H1 (cell line): ENCODE results near the gene ATXN2. TPM values are rescaled to one million over a fixed set of nuclear protein-coding genes. Genes with fewer than 3 reads are reported as not detected.

Experiments
- CTCF ChIA-PET: fragments of 300-600 bp; sonication (Branson Sonifier 250); formaldehyde crosslinking; loops from one replicate; lab custom pipeline; 2021; ENCODE audit not compliant: partially characterized antibody; lab: Charles Lee
- POLR2A ChIA-PET: fragments of 300-600 bp; sonication (Branson Sonifier 250); formaldehyde crosslinking; loops from one replicate; lab custom pipeline; 2021; ENCODE audit warnings: inconsistent platforms; ENCODE audit not compliant: partially characterized antibody; lab: Charles Lee
- DNase-seq, 2 experiments: peaks; one replicate each; pipeline versions ENCODE4 v3.0.0 to v3.0.0-alpha.2; 2010 to 2022; ENCODE audit warnings: low spot score in 2 of 2, low read depth in 1 of 2, mixed read lengths in 1 of 2
- FAIRE-seq: peaks from 2 replicates; lab custom pipeline; 2011; peaks lifted over from hg19 to GRCh38; lab: Jason Lieb, UNC
- H2AFZ ChIP-seq: 2 replicates; pipeline ENCODE4 v1.8.1; 2012; ENCODE audit warnings: low read length, inconsistent platforms
- H2AK5ac ChIP-seq: 2 replicates; pipeline ENCODE4 v1.6.1; 2013; ENCODE audit warnings: low read depth, low read length
- H2BK120ac ChIP-seq: replicated peaks from 2 replicates; pipeline ENCODE3; 2013; ENCODE audit warnings: low read depth, low read length, inconsistent platforms
- H2BK12ac ChIP-seq: 2 replicates; pipeline ENCODE4 v1.6.1; 2013; ENCODE audit warnings: low read depth, low read length
- H2BK15ac ChIP-seq: 2 replicates; pipeline ENCODE4 v1.6.1; 2013; ENCODE audit warnings: low read length
- H2BK20ac ChIP-seq: 2 replicates; pipeline ENCODE4 v1.6.1; 2013; ENCODE audit warnings: low read length
- H2BK5ac ChIP-seq: 2 replicates; pipeline ENCODE4 v1.6.1; 2013; ENCODE audit warnings: low read depth, low read length
- H3K14ac ChIP-seq: 2 replicates; pipeline ENCODE4 v1.6.1; 2013; ENCODE audit warnings: inconsistent platforms; ENCODE audit not compliant: insufficient read length
- H3K18ac ChIP-seq: 2 replicates; pipeline ENCODE4 v1.6.1; 2013; ENCODE audit warnings: low read length; ENCODE audit errors: extremely low read depth
- H3K23ac ChIP-seq: 2 replicates; pipeline ENCODE4 v1.6.1; 2013; ENCODE audit warnings: inconsistent platforms; ENCODE audit not compliant: insufficient read length
- H3K23me2 ChIP-seq: 2 replicates; pipeline ENCODE4 v1.6.1; 2013; ENCODE audit warnings: low read depth, low read length
- H3K27ac ChIP-seq: 2 replicates; pipeline ENCODE4 v1.6.1; 2011; ENCODE audit warnings: low read depth, low read length, inconsistent platforms
- H3K27me3 ChIP-seq, 4 experiments: replicated peaks in 1 of 4; 1 replicate in 1 of 4; 2 replicates in 3 of 4; pipeline versions ENCODE4 v1.6.1 to v1.8.1; 2011 to 2013; ENCODE audit warnings: low read length in 3 of 4, mild to moderate bottlenecking in 3 of 4, inconsistent platforms in 2 of 4, mixed read lengths in 2 of 4, moderate library complexity in 1 of 4; ENCODE audit not compliant: control insufficient read depth in 3 of 4, insufficient read depth in 3 of 4; ENCODE audit errors: extremely low read depth in 1 of 4
- H3K36me3 ChIP-seq, 4 experiments: 2 replicates each; pipeline versions ENCODE4 v1.6.1 to v1.8.1; 2011 to 2013; ENCODE audit warnings: mild to moderate bottlenecking in 4 of 4, low read length in 3 of 4, moderate library complexity in 2 of 4, control low read depth in 1 of 4, inconsistent platforms in 1 of 4; ENCODE audit not compliant: insufficient read depth in 4 of 4, control insufficient read depth in 2 of 4
- H3K4ac ChIP-seq: replicated peaks from 2 replicates; pipeline ENCODE3; 2013; ENCODE audit warnings: low read length, low read depth, mixed read lengths, inconsistent platforms; ENCODE audit not compliant: insufficient read length
- H3K4me1 ChIP-seq, 4 experiments: replicated peaks in 1 of 4; 1 replicate in 1 of 4; 2 replicates in 3 of 4; pipeline versions ENCODE4 v1.6.1 to v1.8.1; 2011 to 2013; ENCODE audit warnings: low read length in 3 of 4, inconsistent platforms in 2 of 4, mixed read lengths in 1 of 4; ENCODE audit not compliant: insufficient read depth in 4 of 4, control insufficient read depth in 3 of 4
- H3K4me2 ChIP-seq, 2 experiments: 2 replicates each; pipeline versions ENCODE4 v1.6.1 to v1.8.1; 2011 to 2013; ENCODE audit warnings: low read depth in 2 of 2, low read length in 2 of 2, control low read depth in 1 of 2, inconsistent platforms in 1 of 2, mild to moderate bottlenecking in 1 of 2; ENCODE audit not compliant: insufficient read depth in 1 of 2
- H3K4me3 ChIP-seq, 4 experiments: fragments of 200-600, 300-600 bp in 1 of 4; sonication (generic), shearing (Covaris generic), sonication (Bioruptor Twin) in 1 of 4; 2 replicates each; pipeline versions ENCODE4 v1.5.1 to v1.8.1; 2011 to 2016; ENCODE audit warnings: low read length in 4 of 4, low read depth in 3 of 4, control low read depth in 2 of 4, inconsistent platforms in 2 of 4, mild to moderate bottlenecking in 2 of 4, mixed read lengths in 1 of 4, moderate library complexity in 1 of 4; ENCODE audit not compliant: insufficient read depth in 2 of 4; ENCODE audit errors: extremely low read depth in 1 of 4
- H3K56ac ChIP-seq: replicated peaks from 2 replicates; pipeline ENCODE3; 2013; ENCODE audit warnings: low read depth, mild to moderate bottlenecking, mixed read lengths, low read length, inconsistent platforms; ENCODE audit not compliant: insufficient read length
- H3K79me1 ChIP-seq: 2 replicates; pipeline ENCODE4 v1.6.1; 2013; ENCODE audit warnings: low read depth, low read length, control low read depth
- H3K79me2 ChIP-seq, 2 experiments: 2 replicates each; pipeline versions ENCODE4 v1.6.1 to v1.8.1; 2012 to 2013; ENCODE audit warnings: low read length in 2 of 2, mild to moderate bottlenecking in 2 of 2, inconsistent platforms in 1 of 2; ENCODE audit not compliant: insufficient read depth in 2 of 2, control insufficient read depth in 1 of 2
- H3K9ac ChIP-seq, 4 experiments: replicated peaks in 1 of 4; 1 replicate in 1 of 4; 2 replicates in 3 of 4; pipeline versions ENCODE4 v1.6.1 to v1.8.1; 2011 to 2013; ENCODE audit warnings: low read depth in 3 of 4, low read length in 3 of 4, control low read depth in 2 of 4, mild to moderate bottlenecking in 2 of 4, moderate library complexity in 2 of 4, inconsistent platforms in 1 of 4; ENCODE audit errors: extremely low read depth in 1 of 4
- H3K9me3 ChIP-seq, 2 experiments: 2 replicates each; pipeline versions ENCODE4 v1.6.1 to v1.8.1; 2012 to 2013; ENCODE audit warnings: mild to moderate bottlenecking in 2 of 2, moderate library complexity in 2 of 2, control low read depth in 1 of 2, inconsistent platforms in 1 of 2, low read depth in 1 of 2, low read length in 1 of 2, mixed read lengths in 1 of 2; ENCODE audit not compliant: insufficient read depth in 2 of 2
- H4K20me1 ChIP-seq, 2 experiments: replicated peaks in 1 of 2; 2 replicates each; pipeline versions ENCODE3 to v1.8.1; 2011 to 2013; ENCODE audit warnings: inconsistent platforms in 2 of 2, low read length in 2 of 2, mild to moderate bottlenecking in 1 of 2; ENCODE audit not compliant: insufficient read depth in 2 of 2, control insufficient read depth in 1 of 2
- H4K5ac ChIP-seq: 2 replicates; pipeline ENCODE4 v1.6.1; 2013; ENCODE audit warnings: low read length, low read depth, mixed read lengths, inconsistent platforms; ENCODE audit not compliant: insufficient read length
- H4K8ac ChIP-seq: 2 replicates; pipeline ENCODE4 v1.8.0; 2013; ENCODE audit warnings: mild to moderate bottlenecking, moderate library complexity, low read length, inconsistent platforms; ENCODE audit not compliant: insufficient read depth; ENCODE audit errors: extremely low read depth
- H4K91ac ChIP-seq: replicated peaks from 2 replicates; pipeline ENCODE3; 2013; ENCODE audit warnings: low read length, mixed read lengths, inconsistent platforms; ENCODE audit not compliant: insufficient read length
- RAD21 ChIP-seq, 2 experiments: IDR thresholded peaks in 1 of 2; conservative IDR thresholded peaks in 1 of 2; 2 replicates each; pipeline ENCODE4 v1.6.1; 2011; ENCODE audit warnings: low read depth in 2 of 2, low read length in 2 of 2, improper control_type of control experiment in 1 of 2, inconsistent platforms in 1 of 2, mild to moderate bottlenecking in 1 of 2, moderate library complexity in 1 of 2
- SIX5 ChIP-seq: IDR thresholded peaks from 2 replicates; pipeline ENCODE4 v1.6.1; 2011; ENCODE audit warnings: mild to moderate bottlenecking, low read depth, low read length
- WGBS, 2 experiments: shearing (Covaris generic) in 1 of 2; methylation state at CpG; one replicate each; pipeline versions ENCODE4 v1.1.6 to v1.1.7; 2013 to 2015; ENCODE audit warnings: low lambda C conversion rate in 2 of 2, mixed read lengths in 2 of 2, inconsistent platforms in 1 of 2, low coverage in 1 of 2, missing lambda C conversion rate in 1 of 2; ENCODE audit not compliant: insufficient replicate concordance in 2 of 2, insufficient coverage in 1 of 2, insufficient read length in 1 of 2; ENCODE audit errors: extremely low coverage in 1 of 2, missing lambda C conversion rate in 1 of 2; 5-methylcytosine and 5-hydroxymethylcytosine counted together
- polyA plus RNA-seq, 7 experiments: library from polyadenylated mRNA; depleted of rRNA in 3 of 7; stranded (reverse) in 5 of 7; unstranded in 2 of 7; fragments of >200 nt in 5 of 7; fragments of 200-250 nt in 2 of 7; gene quantifications; 1 replicate in 5 of 7; 2 replicates in 1 of 7; 4 replicates in 1 of 7; pipeline versions ENCODE4 v1.2.1 to v1.2.3, GENCODE V29; 2011 to 2013; ENCODE audit warnings: missing spikeins in 2 of 7, mixed read lengths in 2 of 7
- total RNA-seq: library from RNA; stranded (reverse); fragmentation: NEBNext Ultra II Directional; extraction: Animal tissue kit (Norgen Biotek cat#: 25700); gene quantifications from 2 replicates; pipeline ENCODE4 v1.2.1, GENCODE V29; 2021

The ATXN2 gene
- total and polyA plus RNA-seq, 2 of the 8 experiments (the other 6 are each of a cell fraction or from before 2014, with no cell fraction given) = 46.6 to 80.7 TPM

- no peak for DNase-seq
- H3K23me2 ChIP-seq = no peaks in the 10 kb centered on the region
- no peak overlapping the region for H3K23ac ChIP-seq
- H3K4ac ChIP-seq = no peak overlapping the region
- H3K9me3 ChIP-seq = no peaks in the 10 kb centered on the region
- TF ChIP-seq RAD21 (IDR thresholded peaks at IDR 0.05 in 1 of 2, conservative IDR thresholded peaks at IDR 0.05 in 1 of 2; ENCODE audit: low read depth in 2 of 2, low read length in 2 of 2) (no peak), SIX5 (no peak)
- H3K27me3 ChIP-seq = no peaks in the 10 kb centered on the region
- no peak overlapping the region for H3K4me3 ChIP-seq
- no peak overlapping the region for H2BK20ac ChIP-seq
- H3K4me1 ChIP-seq = no peaks in the 10 kb centered on the region
- ChIA-PET CTCF (interaction anchor here (0.6 to 1.8 kb wide), 4 partner anchors 8 to 85 kb away, joined by 3 to 6 read pairs (median 4); no protein-coding TSS in a partner anchor), POLR2A (interaction anchor here (0.7 kb wide), 1 partner anchor 177 kb away, joined by 4 read pairs; no protein-coding TSS in a partner anchor)
- no peak overlapping the region for H3K18ac ChIP-seq
- no peak overlapping the region for H3K9ac ChIP-seq
- no peak for FAIRE-seq
- no peak overlapping the region for H4K5ac ChIP-seq
- H2BK5ac ChIP-seq = no peak overlapping the region
- no peak overlapping the region for H2AK5ac ChIP-seq
- H3K56ac ChIP-seq = no peak overlapping the region
- no peak overlapping the region for H2BK12ac ChIP-seq
- peaks cover 7% of the 10 kb centered on the region; the same call in 1 of the 2 replicates for H3K79me1 ChIP-seq
- no peaks in the 10 kb centered on the region for H3K36me3 ChIP-seq
- no peak overlapping the region for H3K4me2 ChIP-seq
- peaks cover 3 to 8% of the 10 kb centered on the region in 2 experiments for H4K20me1 ChIP-seq
- WGBS, 2 experiments = 79% methylated on average over 4 of the region's 4 CpGs; no CpG with 5 or more reads in 1 of the 2 experiments
- no peak overlapping the region for H2BK120ac ChIP-seq
- no peak overlapping the region for H3K14ac ChIP-seq
- H2AFZ ChIP-seq = no peak overlapping the region
- no peak overlapping the region for H4K91ac ChIP-seq
- H3K79me2 ChIP-seq = peaks cover 16 to 93% of the 10 kb centered on the region in 2 experiments
- H3K27ac ChIP-seq = no peak overlapping the region
- H4K8ac ChIP-seq = peak overlapping the region; percentile 35; the same call in 1 of the 2 replicates
- no peak overlapping the region for H2BK15ac ChIP-seq
These were observed 14.2 kb downstream of the ATXN2 start for GRCh38 chr12:111584959-111585358.
